CD14-positive monocyte (primary cell): ENCODE results near the gene GLRB. TPM values are rescaled to one million over a fixed set of nuclear protein-coding genes. Genes with fewer than 3 reads are reported as not detected.

Experiments
- DNase-seq, 3 donors: peaks; one replicate each; pipeline ENCODE4 v3.0.0-alpha.2; 2011 to 2022
- H2AFZ ChIP-seq: 2 replicates; pipeline ENCODE4 v1.6.0; 2012; ENCODE audit warnings: mild to moderate bottlenecking, low read depth, low read length, inconsistent platforms; ENCODE audit not compliant: insufficient read depth, poor library complexity, severe bottlenecking
- H3K27ac ChIP-seq, 2 donors: 1 replicate in 1 of 2; 2 replicates in 1 of 2; pipeline ENCODE4 v1.5.1; 2012 to 2013; ENCODE audit warnings: low read length in 2 of 2, control low read depth in 1 of 2, inconsistent platforms in 1 of 2, low read depth in 1 of 2, mild to moderate bottlenecking in 1 of 2
- H3K27me3 ChIP-seq, 2 donors: one replicate each; pipeline versions ENCODE4 v1.6.0 to v1.6.1; 2011 to 2013; ENCODE audit warnings: low read length in 2 of 2; ENCODE audit not compliant: control insufficient read depth in 2 of 2, insufficient read depth in 2 of 2
- H3K36me3 ChIP-seq, 2 donors: replicated peaks in 1 of 2; 1 replicate in 1 of 2; 2 replicates in 1 of 2; pipeline versions ENCODE4 v1.5.1 to v1.6.1; 2012 to 2013; ENCODE audit warnings: low read length in 2 of 2, control low read depth in 1 of 2, inconsistent platforms in 1 of 2, mild to moderate bottlenecking in 1 of 2; ENCODE audit not compliant: insufficient read depth in 2 of 2, control insufficient read depth in 1 of 2
- H3K4me1 ChIP-seq, 2 donors: 1 replicate in 1 of 2; 2 replicates in 1 of 2; pipeline versions ENCODE4 v1.5.1 to v1.6.1; 2012 to 2013; ENCODE audit warnings: low read length in 2 of 2, control low read depth in 1 of 2, inconsistent platforms in 1 of 2, mild to moderate bottlenecking in 1 of 2, moderate library complexity in 1 of 2; ENCODE audit not compliant: insufficient read depth in 2 of 2, control insufficient read depth in 1 of 2
- H3K4me2 ChIP-seq: replicated peaks from 2 replicates; pipeline ENCODE3; 2012; ENCODE audit warnings: low read length, moderate library complexity, mild to moderate bottlenecking; ENCODE audit not compliant: poor library complexity, severe bottlenecking; ENCODE audit errors: extremely low read depth
- H3K4me3 ChIP-seq, 3 experiments: fragments of 200-600 bp in 1 of 3; sonication (generic) in 1 of 3; replicated peaks in 1 of 3; 1 replicate in 2 of 3; 2 replicates in 1 of 3; pipeline ENCODE4 v1.5.1; 2011 to 2013; ENCODE audit warnings: low read length in 3 of 3, mild to moderate bottlenecking in 3 of 3, control low read depth in 2 of 3, low read depth in 2 of 3, inconsistent platforms in 1 of 3, moderate library complexity in 1 of 3
- H3K79me2 ChIP-seq: 2 replicates; pipeline ENCODE4 v1.6.0; 2012; ENCODE audit warnings: mild to moderate bottlenecking, control low read depth, inconsistent platforms, low read length, moderate library complexity; ENCODE audit not compliant: insufficient read depth
- H3K9ac ChIP-seq: 2 replicates; pipeline ENCODE4 v1.6.0; 2017; ENCODE audit warnings: low read length, mild to moderate bottlenecking; ENCODE audit not compliant: insufficient read depth, poor library complexity, severe bottlenecking
- H3K9me3 ChIP-seq, 2 donors: replicated peaks in 1 of 2; 1 replicate in 1 of 2; 2 replicates in 1 of 2; pipeline versions ENCODE4 v1.5.1 to v1.6.1; 2012 to 2013; ENCODE audit warnings: low read length in 2 of 2, control low read depth in 1 of 2; ENCODE audit not compliant: control insufficient read depth in 1 of 2, insufficient read depth in 1 of 2
- H4K20me1 ChIP-seq: 2 replicates; pipeline ENCODE4 v1.6.0; 2012; ENCODE audit warnings: mild to moderate bottlenecking, low read length, control low read depth, moderate library complexity; ENCODE audit not compliant: insufficient read depth
- H3K27ac Mint-ChIP-seq, 7 donors: one replicate each; pipeline ENCODE4 v1.8.0; 2020; ENCODE audit warnings: mild to moderate bottlenecking in 7 of 7, mixed read lengths in 7 of 7, moderate library complexity in 6 of 7, inconsistent platforms in 2 of 7
- H3K27me3 Mint-ChIP-seq, 3 donors: one replicate each; pipeline ENCODE4 v1.8.0; 2021 to 2022; ENCODE audit warnings: low read depth in 3 of 3, mild to moderate bottlenecking in 3 of 3, mixed read lengths in 3 of 3, moderate library complexity in 3 of 3, inconsistent platforms in 1 of 3
- H3K36me3 Mint-ChIP-seq, 2 donors: one replicate each; pipeline ENCODE4 v1.8.0; 2020; ENCODE audit warnings: mixed read lengths in 2 of 2, inconsistent platforms in 1 of 2, mild to moderate bottlenecking in 1 of 2
- H3K4me1 Mint-ChIP-seq: one replicate; pipeline ENCODE4 v1.8.0; 2020; ENCODE audit warnings: mild to moderate bottlenecking, mixed read lengths
- H3K4me3 Mint-ChIP-seq, 2 donors: one replicate each; pipeline ENCODE4 v1.8.0; 2020; ENCODE audit warnings: mild to moderate bottlenecking in 2 of 2, mixed read lengths in 2 of 2, moderate library complexity in 1 of 2
- H3K9me3 Mint-ChIP-seq, 7 donors: one replicate each; pipeline ENCODE4 v1.8.0; 2020 to 2022; ENCODE audit warnings: mixed read lengths in 7 of 7, mild to moderate bottlenecking in 6 of 7, moderate library complexity in 6 of 7, inconsistent platforms in 2 of 7
- WGBS: methylation state at CpG from one replicate; pipeline ENCODE4 v1.1.5; 2013; ENCODE audit warnings: missing lambda C conversion rate; ENCODE audit not compliant: insufficient coverage; 5-methylcytosine and 5-hydroxymethylcytosine counted together
- intact Hi-C, 2 donors: fragments of 100-400 bp; cut with micrococcal nuclease; formaldehyde crosslinking; loops; one replicate each; pipeline versions ENCODE4 v1.15.0 to v1.15.1; 2023
- polyA plus RNA-seq, 3 donors: library from polyadenylated mRNA; depleted of rRNA in 1 of 3; unstranded in 2 of 3; stranded (reverse) in 1 of 3; fragments of 300-500 nt in 2 of 3; fragments of >200 nt in 1 of 3; fragmentation: Illumina TruSeq in 2 of 3; gene quantifications; 1 replicate in 2 of 3; 2 replicates in 1 of 3; pipeline ENCODE4 v1.2.3, GENCODE V29; 2012 to 2021
- TF ChIP-seq, protein P1 (sequence below): fragments of 200-600 bp; IDR thresholded peaks from one replicate; pipeline ENCODE4 v1.8.0; 2022; ENCODE audit warnings: antibody characterized with exemption, mild to moderate bottlenecking

Gene GLRB
- polyA plus RNA-seq, 3 donors = not detected

DNA sequence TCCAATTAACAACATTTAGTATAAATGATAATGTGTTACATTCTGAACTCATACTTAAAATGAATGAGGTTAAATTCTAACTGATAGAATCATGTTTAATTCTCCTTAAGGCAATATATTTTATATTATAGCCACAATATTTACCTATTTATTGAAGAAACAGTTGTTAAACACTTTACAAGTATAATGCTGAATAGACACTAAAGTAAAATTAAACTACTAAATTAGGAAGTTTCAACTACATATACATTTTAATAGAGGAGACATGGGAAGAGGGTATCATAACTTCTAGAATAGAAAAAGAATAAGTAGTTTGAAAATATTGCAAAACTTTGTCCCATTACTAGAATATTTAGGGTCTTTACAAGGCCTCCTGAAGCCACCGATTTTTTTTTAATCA lies 108.3 kb downstream of the GLRB start:
- H3K27me3 ChIP-seq = no peaks in the 10 kb centered on the region
- Mint-ChIP-seq H3K4me1 (no peaks in the 10 kb centered on the region), H3K36me3 (no peaks in the 10 kb centered on the region), H3K4me3 (no peak overlapping the region), H3K27ac (no peak overlapping the region), H3K27me3 (peaks cover 0 to 5% (median 0%) of the 10 kb centered on the region in 3 donors), H3K9me3 (peaks cover 2 to 13% (median 9%) of the 10 kb centered on the region in 7 donors)
- H3K4me2 ChIP-seq = no peak overlapping the region
- H3K9ac ChIP-seq = no peak overlapping the region
- no peaks in the 10 kb centered on the region for H4K20me1 ChIP-seq
- WGBS = no CpG with 5 or more reads among the region's 1 CpG
- DNase-seq = no peak
- no peak overlapping the region for H3K4me3 ChIP-seq
- no peaks in the 10 kb centered on the region for H3K36me3 ChIP-seq
- peaks cover 0 to 3% of the 10 kb centered on the region in 2 donors for H3K9me3 ChIP-seq
- intact Hi-C loops = loop anchor here in 1 of 2 donors (10.0 kb wide), 1 partner anchor 879 kb away; no protein-coding TSS in a partner anchor
- TF ChIP-seq, protein P1, sequence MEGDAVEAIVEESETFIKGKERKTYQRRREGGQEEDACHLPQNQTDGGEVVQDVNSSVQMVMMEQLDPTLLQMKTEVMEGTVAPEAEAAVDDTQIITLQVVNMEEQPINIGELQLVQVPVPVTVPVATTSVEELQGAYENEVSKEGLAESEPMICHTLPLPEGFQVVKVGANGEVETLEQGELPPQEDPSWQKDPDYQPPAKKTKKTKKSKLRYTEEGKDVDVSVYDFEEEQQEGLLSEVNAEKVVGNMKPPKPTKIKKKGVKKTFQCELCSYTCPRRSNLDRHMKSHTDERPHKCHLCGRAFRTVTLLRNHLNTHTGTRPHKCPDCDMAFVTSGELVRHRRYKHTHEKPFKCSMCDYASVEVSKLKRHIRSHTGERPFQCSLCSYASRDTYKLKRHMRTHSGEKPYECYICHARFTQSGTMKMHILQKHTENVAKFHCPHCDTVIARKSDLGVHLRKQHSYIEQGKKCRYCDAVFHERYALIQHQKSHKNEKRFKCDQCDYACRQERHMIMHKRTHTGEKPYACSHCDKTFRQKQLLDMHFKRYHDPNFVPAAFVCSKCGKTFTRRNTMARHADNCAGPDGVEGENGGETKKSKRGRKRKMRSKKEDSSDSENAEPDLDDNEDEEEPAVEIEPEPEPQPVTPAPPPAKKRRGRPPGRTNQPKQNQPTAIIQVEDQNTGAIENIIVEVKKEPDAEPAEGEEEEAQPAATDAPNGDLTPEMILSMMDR = no peak
- H3K27ac ChIP-seq = no peak overlapping the region
- H2AFZ ChIP-seq = no peak overlapping the region
- H3K79me2 ChIP-seq = no peaks in the 10 kb centered on the region
- H3K4me1 ChIP-seq = no peaks in the 10 kb centered on the region

DNA sequence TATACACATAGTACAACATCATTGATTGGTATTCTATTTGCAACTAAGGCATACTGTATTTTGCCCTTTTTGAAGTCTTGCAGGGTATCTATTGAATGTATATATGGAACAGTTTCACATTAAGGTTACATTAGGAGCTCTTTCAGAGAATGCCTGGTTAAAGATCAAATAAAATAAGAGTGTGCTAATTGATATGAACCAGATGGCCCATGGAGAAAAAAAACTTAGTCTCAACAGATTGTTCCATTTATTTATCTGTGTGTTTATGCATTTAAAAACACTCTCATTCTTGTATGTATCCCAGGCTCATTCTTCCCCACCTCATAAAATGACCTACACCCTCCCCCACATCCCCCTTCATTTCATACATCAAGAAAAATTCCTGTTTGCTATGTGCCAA lies 109.4 kb downstream of the GLRB start:
- no peak overlapping the region for H3K4me3 Mint-ChIP-seq
- Histone ChIP-seq H3K9ac (no peak overlapping the region), H4K20me1 (no peaks in the 10 kb centered on the region), H3K4me1 (no peaks in the 10 kb centered on the region), H3K79me2 (no peaks in the 10 kb centered on the region), H3K4me2 (no peak overlapping the region), H3K4me3 (no peak overlapping the region), H3K36me3 (no peaks in the 10 kb centered on the region), H2AFZ (no peak overlapping the region), H3K27ac (no peak overlapping the region), H3K9me3 (peaks cover 0 to 3% of the 10 kb centered on the region in 2 donors), H3K27me3 (no peaks in the 10 kb centered on the region)
- no peaks in the 10 kb centered on the region for H3K4me1 Mint-ChIP-seq
- H3K27ac Mint-ChIP-seq = no peak overlapping the region
- intact Hi-C loops = loop anchor here in 1 of 2 donors (10.0 kb wide), 1 partner anchor 881 kb away; no protein-coding TSS in a partner anchor
- no peaks in the 10 kb centered on the region for H3K36me3 Mint-ChIP-seq
- H3K27me3 Mint-ChIP-seq = peaks cover 0 to 5% (median 0%) of the 10 kb centered on the region in 3 donors
- DNase-seq = no peak
- H3K9me3 Mint-ChIP-seq = peaks cover 2 to 11% (median 8%) of the 10 kb centered on the region in 7 donors
- TF ChIP-seq, protein P1 = no peak
